ENCODE data around the gene SEPTIN7.

DNA sequence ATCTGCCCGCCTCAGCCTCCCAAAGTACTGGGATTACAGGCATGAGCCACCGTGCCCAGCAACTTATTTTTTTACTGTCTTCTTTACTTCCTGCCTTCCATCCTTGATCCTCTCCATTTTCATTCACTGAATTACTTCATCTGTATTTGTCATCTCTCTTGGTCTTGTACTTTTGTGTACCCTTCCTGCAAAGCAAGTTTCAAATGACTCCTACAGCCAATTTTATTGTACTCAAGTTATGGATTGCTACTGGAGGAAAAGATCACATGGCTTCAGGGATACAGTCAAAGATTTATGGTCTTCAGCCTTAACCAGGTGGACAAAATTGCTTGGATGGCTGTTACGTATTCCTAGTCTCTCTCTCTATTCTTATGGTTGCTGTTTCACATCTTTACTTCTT, 22.6 kb downstream of the SEPTIN7 start:
- TF ChIP-seq, protein P1, sequence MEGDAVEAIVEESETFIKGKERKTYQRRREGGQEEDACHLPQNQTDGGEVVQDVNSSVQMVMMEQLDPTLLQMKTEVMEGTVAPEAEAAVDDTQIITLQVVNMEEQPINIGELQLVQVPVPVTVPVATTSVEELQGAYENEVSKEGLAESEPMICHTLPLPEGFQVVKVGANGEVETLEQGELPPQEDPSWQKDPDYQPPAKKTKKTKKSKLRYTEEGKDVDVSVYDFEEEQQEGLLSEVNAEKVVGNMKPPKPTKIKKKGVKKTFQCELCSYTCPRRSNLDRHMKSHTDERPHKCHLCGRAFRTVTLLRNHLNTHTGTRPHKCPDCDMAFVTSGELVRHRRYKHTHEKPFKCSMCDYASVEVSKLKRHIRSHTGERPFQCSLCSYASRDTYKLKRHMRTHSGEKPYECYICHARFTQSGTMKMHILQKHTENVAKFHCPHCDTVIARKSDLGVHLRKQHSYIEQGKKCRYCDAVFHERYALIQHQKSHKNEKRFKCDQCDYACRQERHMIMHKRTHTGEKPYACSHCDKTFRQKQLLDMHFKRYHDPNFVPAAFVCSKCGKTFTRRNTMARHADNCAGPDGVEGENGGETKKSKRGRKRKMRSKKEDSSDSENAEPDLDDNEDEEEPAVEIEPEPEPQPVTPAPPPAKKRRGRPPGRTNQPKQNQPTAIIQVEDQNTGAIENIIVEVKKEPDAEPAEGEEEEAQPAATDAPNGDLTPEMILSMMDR (conservative IDR thresholded peaks at IDR 0.05; ENCODE audit: low read depth, low read length) = no peak
- no peak for TF ChIP-seq POLR2A (IDR thresholded peaks at IDR 0.05; ENCODE audit: low read depth, low read length)
- TF ChIP-seq RFX5 (IDR thresholded peaks at IDR 0.05; ENCODE audit: low read depth, low read length) = no peak
- TF ChIP-seq BHLHE40 (IDR thresholded peaks at IDR 0.05; ENCODE audit: low read depth, low read length) = no peak
- no peak for TF ChIP-seq RAD21 (IDR thresholded peaks at IDR 0.05; ENCODE audit: low read length)
- TF ChIP-seq MAZ (IDR thresholded peaks at IDR 0.05; ENCODE audit: borderline replicate concordance, low read depth, low read length) = no peak
- TF ChIP-seq NFE2L2 (IDR thresholded peaks at IDR 0.05; ENCODE audit: low read depth, low read length) = no peak
- TF ChIP-seq CEBPB (IDR thresholded peaks at IDR 0.05; ENCODE audit: low read depth, low read length) = no peak
